Activated T-cell treated with anti-CD3 and anti-CD28 coated beads for 48 hours (primary cell): ENCODE data around the gene KREMEN1.

Experiments used
- DNase-seq: peaks from one replicate; pipeline ENCODE4 v3.0.0-alpha.2; 2020; ENCODE audit warnings: low read depth

The KREMEN1 gene

DNA sequence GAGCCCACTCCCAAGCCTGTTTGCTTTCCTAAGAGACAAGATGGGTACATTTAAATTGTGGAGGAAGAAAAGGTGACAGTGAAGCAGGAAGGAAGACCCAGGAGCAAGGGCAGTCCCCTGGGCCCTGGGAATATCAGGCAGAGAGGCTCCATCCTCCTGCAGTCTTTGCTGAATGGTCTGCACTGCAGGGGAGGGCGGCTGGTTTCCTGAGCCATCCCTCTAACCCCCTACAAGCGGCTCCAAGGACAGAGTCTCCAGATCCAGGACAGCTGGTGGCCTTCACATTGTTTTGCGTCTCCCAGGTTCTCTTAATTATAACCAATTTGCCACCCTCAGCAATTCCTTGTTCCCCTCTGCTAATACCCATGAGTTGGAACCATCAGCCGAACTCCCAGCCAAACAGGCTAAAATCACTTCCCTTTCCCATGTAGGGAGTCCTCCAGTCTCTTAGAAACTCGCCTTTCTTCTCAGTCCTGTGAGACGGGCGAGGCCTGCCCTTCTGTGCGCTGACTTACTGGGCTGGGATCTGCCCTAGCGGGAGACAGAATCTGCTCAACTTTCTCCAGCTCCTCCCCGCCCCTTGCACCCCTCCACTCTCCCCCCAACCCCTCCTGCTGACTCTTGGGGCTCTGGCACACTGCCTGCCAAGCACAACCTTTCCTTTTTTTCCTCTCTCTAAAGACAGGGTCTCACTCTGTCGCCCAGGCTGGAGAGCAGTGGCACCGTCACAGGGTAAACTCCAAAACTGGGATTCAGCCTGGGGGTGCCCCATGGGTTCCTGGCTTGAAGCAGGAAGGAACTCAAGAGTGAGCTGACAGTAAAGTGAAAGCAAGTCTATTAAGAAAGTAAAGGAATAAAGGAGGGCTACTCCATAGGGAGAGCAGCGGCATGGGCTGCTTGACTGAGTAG is 79.5 kb downstream of the KREMEN1 start:
- DNase-seq: no peak

DNA sequence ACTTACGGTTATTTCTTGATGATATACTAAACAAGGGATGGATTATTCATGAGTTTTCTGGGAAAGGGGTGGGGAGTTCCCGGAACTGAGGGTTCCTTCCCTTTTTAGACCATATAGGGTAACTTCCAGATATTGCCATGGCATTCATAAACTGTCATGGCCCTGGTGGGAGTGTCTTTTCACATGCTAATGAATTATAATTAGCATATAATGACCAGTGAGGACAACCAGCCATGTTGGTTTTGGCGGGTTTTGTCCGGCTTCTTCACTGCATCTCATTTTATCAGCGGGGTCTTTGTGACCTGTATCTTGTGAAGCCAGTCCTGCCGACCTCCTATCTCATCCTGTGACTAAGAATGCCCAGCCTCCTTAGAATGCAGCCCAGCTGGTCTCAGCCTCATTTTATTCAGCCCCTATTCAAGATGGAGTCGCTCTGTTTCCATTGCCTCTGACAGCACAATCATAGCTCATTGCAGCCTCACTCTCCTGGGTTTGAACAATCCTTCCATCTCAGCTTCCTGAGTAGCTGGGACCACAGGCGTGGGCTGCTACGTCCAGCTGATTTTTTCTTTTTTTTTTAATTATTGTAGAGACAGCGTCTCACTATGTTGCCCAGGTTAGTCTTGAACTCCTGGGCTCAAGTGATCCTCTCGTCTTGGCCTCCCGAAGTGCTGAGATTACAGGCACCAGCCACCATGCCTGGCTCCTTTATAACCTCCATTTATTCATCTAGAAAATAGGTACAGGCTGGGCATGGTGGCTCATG is 80.3 kb downstream of the KREMEN1 start:
- DNase-seq: no peak

DNA sequence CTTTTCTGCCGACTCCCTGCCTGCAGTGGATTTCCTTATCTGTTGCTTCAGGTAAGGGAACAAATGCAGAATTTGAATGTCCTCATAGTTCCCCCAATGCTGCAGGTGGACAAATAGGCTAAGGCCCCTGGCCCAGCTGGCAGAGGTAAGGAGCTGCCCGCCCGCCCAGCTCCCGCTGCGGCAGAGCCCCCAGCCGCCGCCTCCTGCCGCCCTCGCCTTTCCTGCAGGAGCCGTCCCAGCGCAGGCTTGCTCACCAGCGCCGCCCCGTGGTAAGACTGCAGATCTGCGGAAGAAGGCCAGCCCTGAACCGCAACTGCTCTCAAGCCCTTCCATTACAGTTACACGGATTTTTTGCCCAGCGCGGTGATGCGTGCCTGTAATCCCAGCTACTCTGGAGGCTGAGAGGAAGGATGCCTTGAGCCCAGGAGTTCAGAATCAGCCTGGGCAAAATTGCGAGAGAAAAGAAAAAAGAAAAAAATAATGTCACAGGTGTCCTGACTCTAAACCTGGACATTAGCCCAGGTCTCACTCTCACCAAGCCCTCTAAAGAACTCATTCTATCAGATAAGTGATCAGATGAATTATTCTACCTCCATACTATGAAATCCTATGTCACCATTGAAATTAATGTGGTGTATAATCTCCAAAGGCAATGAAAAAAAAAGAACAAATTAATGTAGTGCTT is 81.7 kb downstream of the KREMEN1 start:
- DNase-seq: peak; percentile 61

DNA sequence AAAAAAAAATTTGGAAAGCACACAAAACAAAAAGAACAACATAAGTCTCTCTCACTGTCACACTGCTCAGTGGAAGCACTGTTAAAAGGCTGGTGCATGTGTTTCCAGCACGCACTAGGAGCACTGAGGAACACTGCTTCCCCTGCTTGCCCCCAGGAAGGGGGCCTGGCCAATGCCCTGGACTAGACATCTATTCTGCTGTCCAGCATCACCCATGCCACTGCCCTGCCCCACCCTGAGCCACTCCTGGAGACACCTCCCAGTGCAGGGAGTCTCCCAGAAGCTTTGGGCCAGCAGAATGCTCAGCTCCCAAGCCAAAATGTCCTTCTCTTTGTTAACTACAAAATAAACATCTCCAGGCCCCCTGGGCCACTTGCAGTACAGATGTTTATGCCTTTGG is 83.1 kb downstream of the KREMEN1 start:
- DNase-seq: no peak

DNA sequence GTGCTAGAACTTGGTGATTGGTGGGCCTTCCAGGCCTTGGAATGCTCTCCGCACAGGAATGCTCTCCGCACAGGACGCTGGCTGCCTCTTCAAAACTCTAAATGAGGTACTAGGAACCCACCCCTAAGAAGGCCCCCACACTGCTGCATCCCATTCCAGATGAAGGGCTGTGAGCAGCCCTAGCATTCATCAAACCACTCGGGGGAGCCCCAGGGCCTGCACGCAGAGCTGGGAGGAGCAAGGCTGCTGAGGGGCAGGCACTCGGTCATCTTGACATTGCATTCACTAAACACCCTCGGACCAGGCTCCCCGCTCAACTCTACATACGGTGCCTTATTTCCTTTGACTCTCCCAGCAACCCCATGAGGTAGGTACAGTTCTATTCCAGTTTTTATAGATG is 83.7 kb downstream of the KREMEN1 start:
- DNase-seq: no peak

DNA sequence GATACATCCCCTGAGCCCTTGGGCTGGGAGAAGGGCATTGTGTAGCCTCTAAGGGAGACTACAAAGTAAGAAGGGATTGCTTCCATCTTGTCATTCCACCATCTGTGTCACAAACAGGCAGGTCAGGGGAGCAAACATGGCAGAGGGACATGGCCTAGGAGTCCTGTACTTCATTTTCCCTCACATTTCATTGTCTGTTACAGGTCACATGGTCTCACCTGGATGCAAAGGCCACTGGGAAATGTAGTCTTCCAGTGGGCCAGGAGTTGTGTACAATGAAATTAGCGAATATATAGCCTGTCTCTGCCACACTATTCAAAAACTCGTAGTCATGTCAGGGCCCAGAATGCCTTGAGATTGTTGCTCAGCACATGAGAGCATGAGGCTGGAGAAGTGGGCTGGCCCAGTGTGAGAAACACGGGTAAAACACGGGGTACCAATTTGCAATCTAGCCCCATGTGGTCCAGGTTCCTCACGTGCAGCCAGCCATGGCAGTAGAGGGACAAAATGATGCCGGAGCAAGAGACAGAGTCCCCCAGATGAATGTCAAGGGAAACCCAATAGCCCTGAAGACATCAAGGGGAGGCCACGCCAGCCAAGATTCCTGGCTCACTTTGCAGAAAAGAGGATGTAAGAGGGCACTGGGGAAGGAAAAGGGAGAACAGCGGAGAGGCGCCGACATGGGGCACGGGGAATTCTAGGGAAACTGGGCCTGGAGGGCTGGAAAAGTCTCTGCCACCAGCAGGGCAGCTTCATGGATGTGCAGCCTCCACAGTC is 85.1 kb downstream of the KREMEN1 start:
- no peak for DNase-seq

DNA sequence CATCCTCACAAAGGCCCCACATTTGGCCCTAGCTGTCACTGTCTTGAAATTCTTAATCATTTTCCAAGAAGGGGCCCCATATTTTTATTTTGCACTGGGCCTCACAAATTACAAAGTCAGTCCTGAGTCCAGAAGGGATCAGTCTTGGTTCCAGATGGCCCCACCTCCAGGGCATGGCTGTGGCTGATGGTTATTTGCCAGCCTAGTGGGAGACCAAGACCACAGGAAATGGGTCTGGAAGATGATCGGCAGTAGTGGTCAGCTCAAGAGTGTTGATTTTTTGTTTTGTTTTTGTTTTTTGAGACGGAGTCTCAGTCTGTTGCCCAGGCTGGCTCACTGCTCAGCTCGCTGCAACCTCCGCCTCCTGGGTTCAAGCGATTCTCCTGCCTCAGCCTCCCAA is 85.7 kb downstream of the KREMEN1 start:
- no peak for DNase-seq

DNA sequence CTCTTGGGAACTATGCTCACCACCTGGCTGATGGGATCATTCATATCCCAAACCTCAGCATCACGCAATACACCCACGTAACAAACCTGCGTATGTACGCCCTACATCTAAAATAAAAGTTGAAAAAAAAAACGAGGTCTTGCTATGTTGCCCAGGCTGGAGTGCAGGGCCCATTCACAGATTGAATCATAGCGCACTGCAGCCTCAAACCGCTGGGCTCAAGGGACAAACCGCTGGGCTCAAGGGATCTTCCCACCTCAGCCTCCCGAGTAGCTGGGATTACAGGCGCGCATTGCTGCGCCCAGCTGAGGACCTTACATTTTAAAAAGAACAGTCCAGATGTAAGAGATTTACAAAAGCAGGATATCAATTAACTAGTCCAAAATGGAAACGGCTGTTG is 91.0 kb downstream of the KREMEN1 start:
- no peak for DNase-seq

DNA sequence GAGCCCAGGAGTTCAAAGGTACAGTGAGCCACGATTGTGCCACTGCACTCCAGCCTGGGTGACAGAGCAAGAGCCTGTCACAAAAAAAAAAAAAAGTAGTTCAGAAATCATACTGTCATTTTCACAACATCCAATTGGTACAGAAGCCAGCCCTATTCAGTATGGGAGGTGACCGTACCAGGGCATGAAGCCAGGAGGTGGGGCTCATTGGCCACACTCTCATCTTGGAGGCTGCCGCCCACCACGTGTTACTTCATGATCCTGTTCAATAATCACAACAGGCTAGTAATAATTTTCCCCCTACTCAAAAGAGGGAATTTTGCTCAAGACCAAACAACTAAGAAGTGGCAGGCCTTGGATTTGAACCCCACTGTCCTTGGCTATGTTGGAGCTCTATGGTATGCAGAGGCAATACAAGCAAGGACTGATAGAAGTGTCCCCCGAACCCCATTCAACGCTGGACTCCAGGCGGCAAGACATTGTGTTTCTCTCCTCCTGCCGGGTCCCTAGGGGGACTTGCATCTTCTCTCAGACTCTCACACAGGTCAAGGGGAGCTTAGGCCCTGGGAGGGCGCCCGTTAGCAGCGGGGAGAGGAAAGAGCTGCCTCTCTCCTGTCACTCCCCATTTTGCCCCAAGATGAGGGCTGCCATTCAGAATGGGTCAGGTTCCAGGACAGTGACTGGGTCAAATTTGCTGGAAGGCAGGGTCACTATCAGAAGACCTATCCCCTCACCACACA is 92.7 kb downstream of the KREMEN1 start:
- no peak for DNase-seq

DNA sequence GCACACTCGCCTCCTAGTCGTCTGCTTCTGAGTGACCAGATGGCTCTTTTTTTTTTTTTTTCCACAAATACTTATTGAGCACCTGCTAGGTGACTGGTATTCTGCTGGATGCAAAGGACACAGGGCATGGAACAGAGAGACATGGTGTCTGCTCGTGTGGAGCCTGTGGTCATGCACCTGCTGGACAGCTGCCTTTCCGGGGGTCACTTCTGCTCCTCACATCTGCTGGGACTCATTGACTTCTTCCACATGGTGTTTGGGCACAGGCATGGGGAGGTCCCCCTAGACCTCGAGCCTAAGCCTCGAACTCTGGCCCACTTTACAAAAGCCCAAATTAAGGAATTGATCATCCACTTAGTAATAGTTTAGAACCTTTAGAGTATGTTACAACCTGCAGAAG is 93.3 kb downstream of the KREMEN1 start:
- DNase-seq: no peak

DNA sequence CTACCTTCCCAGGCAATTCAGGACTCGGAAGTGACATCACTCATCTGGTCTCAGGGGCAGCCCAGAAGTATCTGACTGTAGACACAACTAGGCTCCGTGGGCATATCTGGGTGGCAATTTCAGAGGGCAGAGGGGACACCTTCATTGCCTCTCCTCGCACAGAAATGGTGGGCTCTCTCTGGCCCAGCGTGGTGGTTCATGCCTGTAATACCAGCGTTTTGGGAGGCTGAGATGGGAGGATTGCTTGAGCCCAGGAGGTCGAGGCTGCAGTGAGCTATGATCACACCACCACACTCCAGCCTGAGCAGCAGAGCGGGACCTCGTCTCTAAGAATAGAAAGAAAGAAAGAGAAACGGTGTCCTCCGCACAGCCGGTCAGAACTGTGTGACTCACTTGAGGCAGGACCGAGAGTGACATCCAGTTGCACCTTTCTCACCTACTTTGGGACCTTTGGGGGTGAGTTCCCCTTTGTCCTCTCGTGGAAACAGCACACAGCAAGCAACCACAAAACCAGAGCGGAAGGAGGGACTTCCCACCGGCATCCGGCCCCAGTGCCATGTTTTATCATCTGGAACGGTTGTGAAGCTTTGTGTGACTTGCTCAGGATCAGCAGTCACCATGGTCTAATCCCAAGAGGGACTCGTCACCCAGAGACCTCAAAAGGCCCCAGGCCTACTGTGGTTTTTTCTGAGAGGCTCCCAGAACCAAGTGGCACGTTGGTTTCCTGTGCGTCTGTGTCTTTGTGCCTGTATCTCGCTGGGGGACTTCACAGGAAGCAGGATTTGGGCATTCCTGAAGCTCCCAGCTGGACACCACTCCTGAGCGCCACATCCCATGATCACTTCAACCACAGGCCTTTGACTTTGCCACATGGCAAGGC is 94.4 kb downstream of the KREMEN1 start:
- DNase-seq: peak; percentile 61

DNA sequence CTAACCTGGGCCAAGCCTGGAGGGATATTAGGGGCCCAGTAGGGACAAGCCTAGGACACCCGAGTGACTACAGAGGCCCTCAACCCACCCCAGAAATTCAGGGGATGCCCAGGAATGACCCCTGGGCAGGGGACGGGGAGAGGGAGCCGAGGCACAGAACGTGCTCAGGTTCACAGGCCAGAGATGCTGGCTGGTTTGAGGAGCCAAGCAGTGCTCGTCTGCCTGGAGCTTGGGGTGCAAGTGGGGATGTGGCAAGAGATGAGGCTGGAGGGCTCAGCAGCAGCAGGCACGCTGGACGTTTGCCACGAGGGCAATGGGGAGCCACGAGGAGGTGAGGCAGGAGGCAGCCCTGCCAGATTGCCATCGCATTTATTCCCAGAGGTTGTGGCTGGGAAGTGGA is 98.9 kb downstream of the KREMEN1 start:
- no peak for DNase-seq

DNA sequence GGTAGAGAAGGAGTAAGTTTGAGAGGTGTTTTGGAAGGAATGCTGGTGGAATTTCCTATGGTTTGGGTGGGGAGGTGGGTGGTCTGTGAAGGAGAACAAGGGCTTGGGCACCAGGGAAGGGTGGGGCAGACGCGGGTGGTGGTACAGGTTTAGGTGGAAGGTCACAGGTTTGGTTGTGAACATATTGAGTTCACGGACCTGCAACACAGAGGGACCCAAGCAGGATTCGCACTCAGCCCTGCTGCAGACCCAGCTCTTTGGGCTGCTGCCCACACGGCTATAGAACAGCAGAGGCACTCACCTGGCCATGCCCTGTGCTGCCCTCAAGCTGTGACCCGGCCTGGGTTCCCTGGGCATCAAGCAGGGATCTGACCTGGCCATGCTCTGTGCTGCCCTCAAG is 99.4 kb downstream of the KREMEN1 start:
- no peak for DNase-seq

DNA sequence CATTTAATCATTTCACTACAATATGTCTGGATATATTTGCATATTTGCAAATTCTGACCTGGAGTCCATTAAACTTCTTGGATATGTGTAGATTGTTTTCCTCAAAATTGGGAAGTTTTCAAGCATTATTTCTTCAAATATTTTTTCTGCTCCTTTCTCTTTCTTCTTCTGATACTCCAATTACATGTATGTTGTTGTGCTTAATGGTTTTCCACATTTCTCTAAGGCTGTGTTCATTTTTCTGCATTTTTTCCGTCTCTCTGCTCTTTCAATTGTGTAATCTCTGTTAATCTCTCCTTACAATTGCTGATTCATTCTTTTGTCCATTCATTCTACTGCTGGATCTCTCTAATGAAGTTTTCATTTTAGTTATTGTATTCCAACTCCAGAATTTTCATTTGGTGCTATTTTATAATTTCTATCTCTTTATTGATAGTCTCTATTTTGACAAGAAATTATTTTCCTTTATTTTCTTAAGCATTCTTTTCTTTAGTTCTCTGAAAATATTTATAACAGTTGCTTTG is 102.5 kb downstream of the KREMEN1 start:
- DNase-seq: no peak

DNA sequence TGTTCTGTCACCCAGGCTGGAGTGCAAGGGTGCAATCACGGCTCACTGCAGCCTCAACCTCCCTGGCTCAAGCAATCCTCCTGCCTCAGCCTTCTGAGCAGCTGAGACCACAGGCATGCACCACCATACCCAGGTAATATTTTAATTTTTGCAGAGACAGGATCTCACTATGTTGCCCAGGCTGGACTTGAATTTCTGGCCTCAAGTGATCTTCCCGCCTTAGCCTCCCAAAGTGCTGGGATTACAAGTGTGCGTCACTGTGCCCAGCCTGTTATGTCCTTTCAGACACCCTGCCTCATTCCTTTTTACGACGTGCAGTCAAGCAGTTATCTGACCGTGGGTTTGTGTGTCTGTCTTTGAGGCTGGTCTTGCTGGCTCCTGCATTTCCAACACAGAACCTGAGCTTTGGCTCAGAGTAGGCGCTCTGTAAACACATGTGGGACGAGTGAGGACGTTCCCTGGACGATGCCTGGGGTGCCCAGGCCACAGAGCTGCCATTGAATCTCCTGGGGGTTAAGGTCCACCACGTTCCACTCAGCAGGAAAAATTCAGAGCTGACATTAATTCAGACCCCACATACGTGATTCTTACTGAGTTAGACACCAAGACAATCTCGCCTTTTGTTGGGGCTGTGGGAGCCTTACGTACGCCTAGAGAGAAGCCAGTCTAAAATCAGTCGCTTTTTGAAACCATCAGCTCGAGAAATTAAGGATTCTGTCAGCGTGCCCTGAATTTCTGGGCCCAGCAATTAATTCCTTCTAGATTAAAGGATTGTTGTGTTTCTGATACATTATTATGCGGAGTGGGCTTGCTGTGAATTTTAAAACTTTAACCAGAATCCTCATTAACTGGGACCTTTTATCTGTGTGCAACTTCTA is 111.4 kb downstream of the KREMEN1 start:
- DNase-seq: no peak

DNA sequence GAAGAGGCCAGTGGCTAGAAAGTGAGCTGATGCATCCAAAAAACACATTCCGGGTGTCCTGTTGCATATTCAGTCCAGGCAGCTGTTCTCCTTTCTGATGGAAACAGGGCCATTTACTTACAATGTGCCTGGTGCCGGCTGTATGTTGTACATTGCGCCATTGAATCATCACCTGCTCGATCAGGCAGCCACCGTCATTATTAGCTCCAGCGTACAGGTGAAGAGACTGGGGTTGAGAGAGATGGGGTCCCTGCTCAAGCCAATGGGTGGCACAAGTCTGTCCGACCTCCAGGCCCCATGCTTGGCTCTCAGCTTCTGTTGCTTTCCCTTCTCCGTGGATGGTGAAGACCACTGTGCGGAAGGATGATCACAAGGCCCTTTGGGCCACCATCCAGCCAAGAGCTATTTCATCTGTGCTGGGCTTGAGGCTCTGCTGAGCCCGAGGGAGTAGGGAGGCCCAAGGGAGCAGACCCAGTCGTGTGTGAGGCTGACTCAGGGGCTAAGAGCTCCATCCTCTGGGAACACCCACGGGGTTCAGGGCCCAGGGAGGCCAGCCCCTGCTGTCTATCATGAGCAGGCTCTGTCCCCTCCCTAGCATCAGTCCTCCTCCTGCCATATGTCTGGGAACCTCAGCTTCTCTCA is 112.1 kb downstream of the KREMEN1 start:
- no peak for DNase-seq

DNA sequence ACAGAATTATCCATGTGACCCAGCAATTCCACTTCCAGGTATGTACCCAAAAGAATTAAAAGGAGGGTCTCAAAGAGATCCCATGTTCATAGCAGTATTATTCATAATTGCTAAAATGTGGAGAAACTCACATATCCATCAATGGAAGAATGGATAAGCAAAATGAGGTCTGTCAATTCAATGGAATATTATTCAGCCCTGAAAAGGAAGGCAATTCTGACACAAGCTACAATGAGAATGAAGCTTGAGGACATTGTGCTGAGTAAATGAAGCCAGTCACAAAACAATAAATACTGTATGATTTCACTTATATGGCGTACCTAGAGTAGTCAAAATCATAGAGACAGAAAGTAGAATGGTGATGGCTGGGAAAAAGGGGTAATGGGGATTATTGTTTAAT is 113.5 kb downstream of the KREMEN1 start:
- DNase-seq: no peak

DNA sequence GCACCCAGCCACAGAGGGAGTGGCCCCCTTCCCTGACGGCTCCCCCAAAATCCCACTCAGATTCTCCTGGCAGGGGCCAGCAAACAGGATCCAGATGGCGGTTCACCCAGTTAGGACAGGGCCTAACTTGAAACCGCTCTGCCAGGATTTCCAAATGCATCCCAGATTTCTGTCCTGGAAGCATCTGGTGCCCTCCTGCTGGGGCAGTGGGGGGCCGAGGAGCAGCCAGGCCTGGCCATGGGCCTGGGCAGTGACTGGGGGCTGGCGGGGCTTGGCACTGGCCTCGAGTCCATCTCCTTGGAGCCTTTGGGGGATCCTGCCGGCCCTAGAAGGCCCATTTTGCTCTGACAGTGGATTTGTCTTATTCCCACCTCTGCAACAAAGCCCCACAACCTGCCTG is 115.0 kb downstream of the KREMEN1 start:
- no peak for DNase-seq

DNA sequence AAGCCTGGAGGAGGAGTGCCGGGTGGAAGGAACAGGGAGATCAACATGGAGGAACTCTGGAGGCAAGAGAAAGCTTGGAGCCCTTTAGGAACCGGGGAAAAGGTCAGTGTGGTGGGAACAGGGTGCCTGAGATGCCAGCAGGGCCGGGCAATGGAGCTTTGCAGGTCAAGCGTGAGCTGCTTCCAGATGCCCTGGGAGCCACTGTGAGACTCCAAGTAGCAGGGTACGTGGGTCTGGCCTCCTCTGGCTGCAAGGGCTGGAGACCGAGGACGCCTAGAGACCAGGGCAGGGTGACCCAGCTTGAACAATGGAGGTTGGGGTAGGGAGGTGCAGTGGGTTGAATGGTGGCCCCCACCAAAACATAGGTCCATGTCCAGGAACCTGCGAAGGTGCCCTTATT is 117.2 kb downstream of the KREMEN1 start:
- no peak for DNase-seq
